PC-3 (cell line): ENCODE measurements around the gene PTH1R.

Experiments used
- EZH2phosphoT487 ChIP-seq: fragments of 300-600 bp; sonication (generic); IDR thresholded peaks from 2 replicates; pipeline ENCODE4 v1.6.1; 2018; ENCODE audit warnings: mild to moderate bottlenecking, antibody characterized with exemption, low read length, borderline replicate concordance
- TF ChIP-seq, protein P1 (sequence below): fragments of 300-600 bp; sonication (generic); conservative IDR thresholded peaks from 2 replicates; pipeline ENCODE4 v1.5.1; 2017; ENCODE audit warnings: antibody characterized with exemption, low read depth, mild to moderate bottlenecking, low read length

- TF ChIP-seq, protein P1, sequence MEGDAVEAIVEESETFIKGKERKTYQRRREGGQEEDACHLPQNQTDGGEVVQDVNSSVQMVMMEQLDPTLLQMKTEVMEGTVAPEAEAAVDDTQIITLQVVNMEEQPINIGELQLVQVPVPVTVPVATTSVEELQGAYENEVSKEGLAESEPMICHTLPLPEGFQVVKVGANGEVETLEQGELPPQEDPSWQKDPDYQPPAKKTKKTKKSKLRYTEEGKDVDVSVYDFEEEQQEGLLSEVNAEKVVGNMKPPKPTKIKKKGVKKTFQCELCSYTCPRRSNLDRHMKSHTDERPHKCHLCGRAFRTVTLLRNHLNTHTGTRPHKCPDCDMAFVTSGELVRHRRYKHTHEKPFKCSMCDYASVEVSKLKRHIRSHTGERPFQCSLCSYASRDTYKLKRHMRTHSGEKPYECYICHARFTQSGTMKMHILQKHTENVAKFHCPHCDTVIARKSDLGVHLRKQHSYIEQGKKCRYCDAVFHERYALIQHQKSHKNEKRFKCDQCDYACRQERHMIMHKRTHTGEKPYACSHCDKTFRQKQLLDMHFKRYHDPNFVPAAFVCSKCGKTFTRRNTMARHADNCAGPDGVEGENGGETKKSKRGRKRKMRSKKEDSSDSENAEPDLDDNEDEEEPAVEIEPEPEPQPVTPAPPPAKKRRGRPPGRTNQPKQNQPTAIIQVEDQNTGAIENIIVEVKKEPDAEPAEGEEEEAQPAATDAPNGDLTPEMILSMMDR, result no peak
- no peak for TF ChIP-seq EZH2phosphoT487
These were observed 9.2 kb upstream of the PTH1R start for GRCh38 chr3:46868287-46868686.
